A549 (cell line): ENCODE results near the gene FXYD3. TPM values are rescaled to one million over a fixed set of nuclear protein-coding genes. Genes with fewer than 3 reads are reported as not detected.

Experiments
- ATAC-seq, 2 experiments: fragments of 200-7000 bp in 1 of 2; fragments of >200 bp in 1 of 2; cut with Nextera tagmentation in 1 of 2; cut with Tn5 transposase in 1 of 2; 3 replicates each; pipeline versions ENCODE4 v1.8.0 to v1.9.1; 2018 to 2020; ENCODE audit warnings: mild to moderate bottlenecking in 1 of 2, moderate library complexity in 1 of 2
- CTCF ChIA-PET: fragments of 300-600 bp; sonication (Branson Sonifier 250); formaldehyde crosslinking; extraction: SDS; loops from one replicate; lab custom pipeline; 2021; ENCODE audit warnings: antibody characterized with exemption, inconsistent platforms; lab: Yijun Ruan, JAX
- POLR2A ChIA-PET: fragments of 350-600 bp; formaldehyde crosslinking; extraction: SDS; loops from one replicate; lab custom pipeline; 2021; ENCODE audit warnings: antibody characterized with exemption, inconsistent platforms; lab: Yijun Ruan, JAX
- DNase-seq, 2 experiments: peaks; one replicate each; pipeline versions ENCODE4 v3.0.0 to v3.0.0-alpha.2; 2011 to 2016; ENCODE audit warnings: low read depth in 1 of 2, low spot score in 1 of 2
- FAIRE-seq: peaks from 2 replicates; lab custom pipeline; 2011; peaks lifted over from hg19 to GRCh38; lab: Jason Lieb, UNC
- H3K27ac ChIP-seq, 2 experiments: fragments of >200 bp; sonication (Bioruptor Twin); formaldehyde crosslinking; 3 replicates each; pipeline ENCODE4 v1.5.1; 2016 to 2017
- H3K4me1 ChIP-seq: fragments of >200 bp; sonication (Bioruptor Twin); formaldehyde crosslinking; 3 replicates; pipeline ENCODE4 v1.6.1; 2016
- H3K4me2 ChIP-seq: fragments of >200 bp; sonication (Bioruptor Twin); formaldehyde crosslinking; 3 replicates; pipeline ENCODE4 v1.6.1; 2016
- H3K4me3 ChIP-seq: fragments of >200 bp; sonication (Bioruptor Twin); formaldehyde crosslinking; 3 replicates; pipeline ENCODE4 v1.5.1; 2016
- H3K9me3 ChIP-seq: fragments of >200 bp; sonication (Bioruptor Twin); formaldehyde crosslinking; 3 replicates; pipeline ENCODE4 v1.6.1; 2016
- BCL3 ChIP-seq: fragments of >200 bp; sonication (Bioruptor Twin); formaldehyde crosslinking; IDR thresholded peaks from 3 replicates; pipeline ENCODE4 v1.6.1; 2016
- BHLHE40 ChIP-seq: IDR thresholded peaks from 2 replicates; pipeline ENCODE4 v1.6.1; 2012; ENCODE audit warnings: low read depth, low read length, inconsistent platforms
- CBX2 ChIP-seq: fragments of 200-600 bp; sonication (generic); IDR thresholded peaks from 2 replicates; pipeline ENCODE4 v1.6.1; 2016; ENCODE audit warnings: low read depth, mild to moderate bottlenecking, borderline replicate concordance
- CHD2 ChIP-seq: fragments of 150-350 bp; IDR thresholded peaks from 2 replicates; pipeline ENCODE4 v1.6.1; 2014; ENCODE audit warnings: low read length; ENCODE audit not compliant: partially characterized antibody
- CHD4 ChIP-seq: fragments of 200-600 bp; sonication (generic); IDR thresholded peaks from 2 replicates; pipeline ENCODE4 v1.6.1; 2016; ENCODE audit warnings: antibody characterized with exemption, mild to moderate bottlenecking, borderline replicate concordance
- ELK1 ChIP-seq: fragments of 150-350 bp; IDR thresholded peaks from 2 replicates; pipeline ENCODE4 v1.6.1; 2014; ENCODE audit warnings: low read depth, mild to moderate bottlenecking, low read length
- EP300 ChIP-seq, 2 experiments: fragments of >200 bp; sonication (Bioruptor Twin); formaldehyde crosslinking; IDR thresholded peaks; 2 replicates in 1 of 2; 3 replicates in 1 of 2; pipeline ENCODE4 v1.6.1; 2016 to 2017
- GATA3 ChIP-seq: IDR thresholded peaks from 2 replicates; pipeline ENCODE4 v1.6.1; 2012; ENCODE audit warnings: borderline replicate concordance
- HES2 ChIP-seq: fragments of >200 bp; sonication (Bioruptor Twin); formaldehyde crosslinking; IDR thresholded peaks from 2 replicates; pipeline ENCODE4 v1.6.1; 2016
- HEYL ChIP-seq: fragments of 250-450 bp; sonication (Bioruptor Pico); IDR thresholded peaks from 2 replicates; pipeline ENCODE4 v1.8.0; 2021; ENCODE audit warnings: mild to moderate bottlenecking, moderate library complexity
- HOXB13 ChIP-seq: fragments of 250-450 bp; sonication (Bioruptor Pico); IDR thresholded peaks from 2 replicates; pipeline ENCODE4 v1.5.0; 2020; ENCODE audit warnings: low read depth, mild to moderate bottlenecking, moderate library complexity
- JUN ChIP-seq, 2 experiments: fragments of >200 bp; sonication (Bioruptor Twin); formaldehyde crosslinking; IDR thresholded peaks; 2 replicates in 1 of 2; 3 replicates in 1 of 2; pipeline ENCODE4 v1.6.1; 2016 to 2017
- KDM1A ChIP-seq: fragments of 200-600 bp; sonication (generic); IDR thresholded peaks from 2 replicates; pipeline ENCODE4 v1.6.1; 2016; ENCODE audit warnings: low read depth, mild to moderate bottlenecking
- KDM5A ChIP-seq: fragments of 200-600 bp; sonication (generic); IDR thresholded peaks from 2 replicates; pipeline ENCODE4 v1.6.1; 2016; ENCODE audit warnings: antibody characterized with exemption, mild to moderate bottlenecking
- MAFK ChIP-seq: fragments of 450-650 bp; IDR thresholded peaks from 2 replicates; pipeline ENCODE4 v1.6.1; 2014; ENCODE audit not compliant: partially characterized antibody
- MAZ ChIP-seq: fragments of 150-350 bp; IDR thresholded peaks from 2 replicates; pipeline ENCODE4 v1.6.1; 2014; ENCODE audit warnings: antibody characterized with exemption, low read depth, low read length, borderline replicate concordance
- NPAS2 ChIP-seq: fragments of 250-450 bp; sonication (Bioruptor Pico); IDR thresholded peaks from 2 replicates; pipeline ENCODE4 v1.8.0; 2022; ENCODE audit warnings: mild to moderate bottlenecking, moderate library complexity, borderline replicate concordance
- PHF8 ChIP-seq: fragments of 200-600 bp; sonication (generic); IDR thresholded peaks from 2 replicates; pipeline ENCODE4 v1.6.1; 2016; ENCODE audit warnings: low read depth, mild to moderate bottlenecking, antibody characterized with exemption, moderate library complexity, borderline replicate concordance
- POLR2A ChIP-seq: IDR thresholded peaks from 2 replicates; pipeline ENCODE4 v1.6.1; 2012; ENCODE audit warnings: mild to moderate bottlenecking, low read length
- POLR2AphosphoS2 ChIP-seq: conservative IDR thresholded peaks from 2 replicates; pipeline ENCODE4 v1.6.1; 2012; ENCODE audit warnings: low read length, improper control_type of control experiment, inconsistent platforms
- RAD21 ChIP-seq, 2 experiments: fragments of >200 bp in 1 of 2; sonication (Bioruptor Twin) in 1 of 2; formaldehyde crosslinking in 1 of 2; IDR thresholded peaks in 1 of 2; conservative IDR thresholded peaks in 1 of 2; 2 replicates in 1 of 2; 3 replicates in 1 of 2; pipeline ENCODE4 v1.6.1; 2012 to 2018; ENCODE audit warnings: inconsistent platforms in 1 of 2
- RCOR1 ChIP-seq: fragments of 150-350 bp; IDR thresholded peaks from 2 replicates; pipeline ENCODE4 v1.6.1; 2014; ENCODE audit warnings: antibody characterized with exemption, low read length, low read depth
- RFX5 ChIP-seq: fragments of 450-650 bp; IDR thresholded peaks from 2 replicates; pipeline ENCODE4 v1.7.1; 2014; ENCODE audit warnings: antibody characterized with exemption, mild to moderate bottlenecking, moderate library complexity
- RNF2 ChIP-seq: fragments of 200-600 bp; sonication (generic); IDR thresholded peaks from 2 replicates; pipeline ENCODE4 v1.6.1; 2016; ENCODE audit warnings: low read depth, mild to moderate bottlenecking, antibody characterized with exemption, moderate library complexity, borderline replicate concordance
- SMC3 ChIP-seq: fragments of >200 bp; sonication (Bioruptor Twin); formaldehyde crosslinking; IDR thresholded peaks from 3 replicates; pipeline ENCODE4 v1.6.1; 2018; ENCODE audit warnings: inconsistent platforms
- SREBF2 ChIP-seq: fragments of 450-650 bp; IDR thresholded peaks from 2 replicates; pipeline ENCODE4 v1.6.1; 2014; ENCODE audit warnings: mild to moderate bottlenecking, moderate library complexity
- TFCP2L1 ChIP-seq: fragments of 250-450 bp; sonication (Bioruptor Pico); IDR thresholded peaks from 2 replicates; pipeline ENCODE4 v1.5.0; 2021; ENCODE audit warnings: mild to moderate bottlenecking
- TP53 ChIP-seq: fragments of 250-450 bp; sonication (Bioruptor Pico); IDR thresholded peaks from 2 replicates; pipeline ENCODE4 v1.5.0; 2021; ENCODE audit warnings: mild to moderate bottlenecking, moderate library complexity
- USF2 ChIP-seq: fragments of 450-650 bp; IDR thresholded peaks from 2 replicates; pipeline ENCODE4 v1.6.1; 2014; ENCODE audit warnings: antibody characterized with exemption
- ZC3H11A ChIP-seq: fragments of 450-650 bp; IDR thresholded peaks from 2 replicates; pipeline ENCODE4 v1.6.1; 2014; ENCODE audit warnings: antibody characterized with exemption, mild to moderate bottlenecking
- WGBS: methylation state at CpG from one replicate; pipeline ENCODE4 v1.1.6; 2017; ENCODE audit errors: missing lambda C conversion rate; 5-methylcytosine and 5-hydroxymethylcytosine counted together
- polyA plus RNA-seq, 4 experiments: library from polyadenylated mRNA; depleted of rRNA in 3 of 4; stranded (reverse); fragments of >200 nt; fragmentation: RNase III in 1 of 4; extraction: RNeasy Plus Mini Kit Qiagen cat#74134 plus additional on column Dnase treatment in 1 of 4; gene quantifications; 2 replicates in 3 of 4; 3 replicates in 1 of 4; pipeline ENCODE4 v1.2.3, GENCODE V29; 2011 to 2017

The FXYD3 gene
- polyA plus RNA-seq, 2 of the 4 experiments (the other 2 are of a cell fraction) = 0.32 TPM; not detected in 1

- DNase-seq = no peak
- FAIRE-seq = no peak
- TF ChIP-seq CHD4 = no peak
- TF ChIP-seq HOXB13 (CRISPR knock-in tag) = no peak
- no peak for TF ChIP-seq ZC3H11A
- TF ChIP-seq RNF2 = no peak
- no peak for TF ChIP-seq MAFK
- no peak for TF ChIP-seq HEYL (CRISPR knock-in tag)
- no peak for TF ChIP-seq KDM1A
- TF ChIP-seq CBX2 = no peak
- Histone ChIP-seq H3K4me3 (no peak overlapping the region), H3K9me3 (peaks cover 5% of the 10 kb centered on the region; the same call in 1 of the 3 replicates), H3K4me2 (no peak overlapping the region), H3K4me1 (no peaks in the 10 kb centered on the region), H3K27ac (no peak overlapping the region)
- WGBS = 71% methylated on average over 6 of the region's 6 CpGs
- ChIA-PET POLR2A (no interaction called here), CTCF (interaction anchor here (0.6 to 9.9 kb wide), 11 partner anchors 9 to 108 kb away, joined by 3 to 102 read pairs (median 12); partner anchors contain the start of gene LGI4)
- ATAC-seq = no peak
These were observed 34.4 kb upstream of the FXYD3 start for GRCh38 chr19:35081201-35081600.

GRCh38 chr19:35083691-35084508 lies 31.7 kb upstream of the FXYD3 start:
- no peak overlapping the region for H3K4me3 ChIP-seq
- no peak for DNase-seq
- peaks cover 8% of the 10 kb centered on the region; the same call in 2 of the 3 replicates for H3K4me1 ChIP-seq
- 57% methylated on average over 15 of the region's 15 CpGs for WGBS
- H3K9me3 ChIP-seq = peaks cover 5% of the 10 kb centered on the region; the same call in 1 of the 3 replicates
- no peak overlapping the region for H3K4me2 ChIP-seq
- FAIRE-seq = no peak
- POLR2A ChIA-PET = no interaction called here
- CTCF ChIA-PET = interaction anchor here (0.7 to 9.9 kb wide), 12 partner anchors 8 to 111 kb away, joined by 3 to 102 read pairs (median 6); partner anchors contain the start of genes FXYD3 and LGI4
- ATAC-seq = no peak
- no peak for TF ChIP-seq PHF8
- no peak for TF ChIP-seq RAD21 (conservative IDR thresholded peaks at IDR 0.05 in 1 of 2, IDR thresholded peaks at IDR 0.05 in 1 of 2)
- TF ChIP-seq ELK1 = no peak
- no peak for TF ChIP-seq CBX2
- TF ChIP-seq USF2 = no peak
- TF ChIP-seq SMC3 = no peak
- TF ChIP-seq TP53 (CRISPR knock-in tag) = no peak
- TF ChIP-seq TFCP2L1 (CRISPR knock-in tag) = no peak
- TF ChIP-seq ZC3H11A = no peak
- TF ChIP-seq BHLHE40 = no peak
- TF ChIP-seq RFX5 = no peak
- no peak for TF ChIP-seq SREBF2
- TF ChIP-seq POLR2A = no peak
- no peak for TF ChIP-seq EP300 (IDR thresholded peaks at IDR 0.05)
- no peak for TF ChIP-seq NPAS2 (CRISPR knock-in tag)
- TF ChIP-seq KDM5A = no peak
- no peak for TF ChIP-seq GATA3
- TF ChIP-seq RCOR1 = no peak
- H3K27ac ChIP-seq = no peak overlapping the region

- no peak for ATAC-seq
- DNase-seq = no peak
- H3K4me1 ChIP-seq = peaks cover 8% of the 10 kb centered on the region; the same call in 2 of the 3 replicates
- CTCF ChIA-PET = interaction anchor here (0.7 to 9.9 kb wide), 9 partner anchors 7 to 112 kb away, joined by 3 to 102 read pairs (median 8); partner anchors contain the start of genes FXYD3 and LGI4
- no peak overlapping the region for H3K27ac ChIP-seq
- no peak overlapping the region for H3K4me3 ChIP-seq
- H3K4me2 ChIP-seq = no peak overlapping the region
- POLR2A ChIA-PET = no interaction called here
- no peak for FAIRE-seq
- peaks cover 5% of the 10 kb centered on the region; the same call in 1 of the 3 replicates for H3K9me3 ChIP-seq
- WGBS = 60% methylated on average over 3 of the region's 3 CpGs
- TF ChIP-seq RAD21 (conservative IDR thresholded peaks at IDR 0.05 in 1 of 2, IDR thresholded peaks at IDR 0.05 in 1 of 2) (no peak), MAZ (no peak), EP300 (IDR thresholded peaks at IDR 0.05) (no peak), BCL3 (no peak), USF2 (no peak), JUN (IDR thresholded peaks at IDR 0.05) (no peak), HES2 (no peak), POLR2AphosphoS2 (no peak), HOXB13 (CRISPR knock-in tag) (no peak), TP53 (CRISPR knock-in tag) (no peak), CHD2 (no peak), SMC3 (no peak)
These were observed 31.2 kb upstream of the FXYD3 start for GRCh38 chr19:35084509-35084762.
